CD14-positive monocyte (primary cell): ENCODE measurements around the gene EIF5A2. TPM values are rescaled to one million over a fixed set of nuclear protein-coding genes. Genes with fewer than 3 reads are reported as not detected.

ENCODE experiments used
- DNase-seq, 3 donors: peaks; one replicate each; pipeline ENCODE4 v3.0.0-alpha.2; 2011 to 2022
- H2AFZ ChIP-seq: 2 replicates; pipeline ENCODE4 v1.6.0; 2012; ENCODE audit warnings: mild to moderate bottlenecking, low read depth, low read length, inconsistent platforms; ENCODE audit not compliant: insufficient read depth, poor library complexity, severe bottlenecking
- H3K27ac ChIP-seq, 2 donors: 1 replicate in 1 of 2; 2 replicates in 1 of 2; pipeline ENCODE4 v1.5.1; 2012 to 2013; ENCODE audit warnings: low read length in 2 of 2, control low read depth in 1 of 2, inconsistent platforms in 1 of 2, low read depth in 1 of 2, mild to moderate bottlenecking in 1 of 2
- H3K27me3 ChIP-seq, 2 donors: one replicate each; pipeline versions ENCODE4 v1.6.0 to v1.6.1; 2011 to 2013; ENCODE audit warnings: low read length in 2 of 2; ENCODE audit not compliant: control insufficient read depth in 2 of 2, insufficient read depth in 2 of 2
- H3K36me3 ChIP-seq, 2 donors: replicated peaks in 1 of 2; 1 replicate in 1 of 2; 2 replicates in 1 of 2; pipeline versions ENCODE4 v1.5.1 to v1.6.1; 2012 to 2013; ENCODE audit warnings: low read length in 2 of 2, control low read depth in 1 of 2, inconsistent platforms in 1 of 2, mild to moderate bottlenecking in 1 of 2; ENCODE audit not compliant: insufficient read depth in 2 of 2, control insufficient read depth in 1 of 2
- H3K4me1 ChIP-seq, 2 donors: 1 replicate in 1 of 2; 2 replicates in 1 of 2; pipeline versions ENCODE4 v1.5.1 to v1.6.1; 2012 to 2013; ENCODE audit warnings: low read length in 2 of 2, control low read depth in 1 of 2, inconsistent platforms in 1 of 2, mild to moderate bottlenecking in 1 of 2, moderate library complexity in 1 of 2; ENCODE audit not compliant: insufficient read depth in 2 of 2, control insufficient read depth in 1 of 2
- H3K4me2 ChIP-seq: replicated peaks from 2 replicates; pipeline ENCODE3; 2012; ENCODE audit warnings: low read length, moderate library complexity, mild to moderate bottlenecking; ENCODE audit not compliant: poor library complexity, severe bottlenecking; ENCODE audit errors: extremely low read depth
- H3K4me3 ChIP-seq, 3 experiments: fragments of 200-600 bp in 1 of 3; sonication (generic) in 1 of 3; replicated peaks in 1 of 3; 1 replicate in 2 of 3; 2 replicates in 1 of 3; pipeline ENCODE4 v1.5.1; 2011 to 2013; ENCODE audit warnings: low read length in 3 of 3, mild to moderate bottlenecking in 3 of 3, control low read depth in 2 of 3, low read depth in 2 of 3, inconsistent platforms in 1 of 3, moderate library complexity in 1 of 3
- H3K79me2 ChIP-seq: 2 replicates; pipeline ENCODE4 v1.6.0; 2012; ENCODE audit warnings: mild to moderate bottlenecking, control low read depth, inconsistent platforms, low read length, moderate library complexity; ENCODE audit not compliant: insufficient read depth
- H3K9ac ChIP-seq: 2 replicates; pipeline ENCODE4 v1.6.0; 2017; ENCODE audit warnings: low read length, mild to moderate bottlenecking; ENCODE audit not compliant: insufficient read depth, poor library complexity, severe bottlenecking
- H3K9me3 ChIP-seq, 2 donors: replicated peaks in 1 of 2; 1 replicate in 1 of 2; 2 replicates in 1 of 2; pipeline versions ENCODE4 v1.5.1 to v1.6.1; 2012 to 2013; ENCODE audit warnings: low read length in 2 of 2, control low read depth in 1 of 2; ENCODE audit not compliant: control insufficient read depth in 1 of 2, insufficient read depth in 1 of 2
- H4K20me1 ChIP-seq: 2 replicates; pipeline ENCODE4 v1.6.0; 2012; ENCODE audit warnings: mild to moderate bottlenecking, low read length, control low read depth, moderate library complexity; ENCODE audit not compliant: insufficient read depth
- H3K27ac Mint-ChIP-seq, 7 donors: one replicate each; pipeline ENCODE4 v1.8.0; 2020; ENCODE audit warnings: mild to moderate bottlenecking in 7 of 7, mixed read lengths in 7 of 7, moderate library complexity in 6 of 7, inconsistent platforms in 2 of 7
- H3K27me3 Mint-ChIP-seq, 3 donors: one replicate each; pipeline ENCODE4 v1.8.0; 2021 to 2022; ENCODE audit warnings: low read depth in 3 of 3, mild to moderate bottlenecking in 3 of 3, mixed read lengths in 3 of 3, moderate library complexity in 3 of 3, inconsistent platforms in 1 of 3
- H3K36me3 Mint-ChIP-seq, 2 donors: one replicate each; pipeline ENCODE4 v1.8.0; 2020; ENCODE audit warnings: mixed read lengths in 2 of 2, inconsistent platforms in 1 of 2, mild to moderate bottlenecking in 1 of 2
- H3K4me1 Mint-ChIP-seq: one replicate; pipeline ENCODE4 v1.8.0; 2020; ENCODE audit warnings: mild to moderate bottlenecking, mixed read lengths
- H3K4me3 Mint-ChIP-seq, 2 donors: one replicate each; pipeline ENCODE4 v1.8.0; 2020; ENCODE audit warnings: mild to moderate bottlenecking in 2 of 2, mixed read lengths in 2 of 2, moderate library complexity in 1 of 2
- H3K9me3 Mint-ChIP-seq, 7 donors: one replicate each; pipeline ENCODE4 v1.8.0; 2020 to 2022; ENCODE audit warnings: mixed read lengths in 7 of 7, mild to moderate bottlenecking in 6 of 7, moderate library complexity in 6 of 7, inconsistent platforms in 2 of 7
- WGBS: methylation state at CpG from one replicate; pipeline ENCODE4 v1.1.5; 2013; ENCODE audit warnings: missing lambda C conversion rate; ENCODE audit not compliant: insufficient coverage; 5-methylcytosine and 5-hydroxymethylcytosine counted together
- intact Hi-C, 2 donors: fragments of 100-400 bp; cut with micrococcal nuclease; formaldehyde crosslinking; loops; one replicate each; pipeline versions ENCODE4 v1.15.0 to v1.15.1; 2023
- polyA plus RNA-seq, 3 donors: library from polyadenylated mRNA; depleted of rRNA in 1 of 3; unstranded in 2 of 3; stranded (reverse) in 1 of 3; fragments of 300-500 nt in 2 of 3; fragments of >200 nt in 1 of 3; fragmentation: Illumina TruSeq in 2 of 3; gene quantifications; 1 replicate in 2 of 3; 2 replicates in 1 of 3; pipeline ENCODE4 v1.2.3, GENCODE V29; 2012 to 2021
- TF ChIP-seq, protein P1 (sequence below): fragments of 200-600 bp; IDR thresholded peaks from one replicate; pipeline ENCODE4 v1.8.0; 2022; ENCODE audit warnings: antibody characterized with exemption, mild to moderate bottlenecking

The EIF5A2 gene
- polyA plus RNA-seq, 3 donors, result 0.49 to 5.4 (median 1.4) TPM

DNA sequence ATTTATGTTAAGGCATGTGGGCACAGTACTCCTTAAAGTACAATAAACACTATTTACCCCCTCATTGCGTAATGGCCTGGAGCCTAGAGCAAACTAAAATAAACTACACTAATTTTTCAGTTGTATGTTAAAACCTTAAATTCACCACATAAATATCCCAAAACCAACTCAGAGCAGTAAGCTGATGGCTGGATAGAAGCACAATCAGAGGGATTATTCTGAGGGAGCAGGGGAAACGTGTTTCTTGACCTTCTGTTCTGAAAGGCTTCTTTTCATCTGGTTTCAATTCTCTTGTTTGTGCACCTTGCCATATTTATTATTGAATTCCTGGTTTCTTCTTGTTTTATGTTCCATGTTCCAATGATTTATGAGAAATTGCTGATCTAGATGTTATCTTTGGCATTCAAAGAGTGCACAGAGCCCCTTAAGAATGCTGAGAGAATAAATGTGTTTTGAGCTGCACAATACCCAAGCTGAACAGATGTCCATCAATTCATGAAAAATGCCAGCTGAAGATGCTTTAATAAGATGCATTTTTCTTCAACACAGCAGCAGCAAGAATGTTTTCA is 68.1 kb downstream of the EIF5A2 start:
- Histone ChIP-seq H3K9me3 (no peaks in the 10 kb centered on the region), H3K4me2 (no peak overlapping the region), H3K36me3 (no peaks in the 10 kb centered on the region), H2AFZ (no peak overlapping the region), H3K4me1 (no peaks in the 10 kb centered on the region), H3K27me3 (peaks cover 2% of the 10 kb centered on the region in 2 donors), H3K79me2 (no peaks in the 10 kb centered on the region), H4K20me1 (no peaks in the 10 kb centered on the region), H3K9ac (no peak overlapping the region), H3K27ac (no peak overlapping the region), H3K4me3 (no peak overlapping the region)
- no peaks in the 10 kb centered on the region for H3K4me1 Mint-ChIP-seq
- intact Hi-C loops, result no loop called here
- H3K27me3 Mint-ChIP-seq, result peaks cover under 1 to 7% (median 4%) of the 10 kb centered on the region in 3 donors
- no peaks in the 10 kb centered on the region for H3K36me3 Mint-ChIP-seq
- no peak overlapping the region for H3K27ac Mint-ChIP-seq
- peaks cover 0 to 5% (median 2%) of the 10 kb centered on the region in 7 donors for H3K9me3 Mint-ChIP-seq
- no CpG with 5 or more reads among the region's 2 CpGs for WGBS
- H3K4me3 Mint-ChIP-seq, result no peak overlapping the region
- DNase-seq, result no peak
- TF ChIP-seq, protein P1, sequence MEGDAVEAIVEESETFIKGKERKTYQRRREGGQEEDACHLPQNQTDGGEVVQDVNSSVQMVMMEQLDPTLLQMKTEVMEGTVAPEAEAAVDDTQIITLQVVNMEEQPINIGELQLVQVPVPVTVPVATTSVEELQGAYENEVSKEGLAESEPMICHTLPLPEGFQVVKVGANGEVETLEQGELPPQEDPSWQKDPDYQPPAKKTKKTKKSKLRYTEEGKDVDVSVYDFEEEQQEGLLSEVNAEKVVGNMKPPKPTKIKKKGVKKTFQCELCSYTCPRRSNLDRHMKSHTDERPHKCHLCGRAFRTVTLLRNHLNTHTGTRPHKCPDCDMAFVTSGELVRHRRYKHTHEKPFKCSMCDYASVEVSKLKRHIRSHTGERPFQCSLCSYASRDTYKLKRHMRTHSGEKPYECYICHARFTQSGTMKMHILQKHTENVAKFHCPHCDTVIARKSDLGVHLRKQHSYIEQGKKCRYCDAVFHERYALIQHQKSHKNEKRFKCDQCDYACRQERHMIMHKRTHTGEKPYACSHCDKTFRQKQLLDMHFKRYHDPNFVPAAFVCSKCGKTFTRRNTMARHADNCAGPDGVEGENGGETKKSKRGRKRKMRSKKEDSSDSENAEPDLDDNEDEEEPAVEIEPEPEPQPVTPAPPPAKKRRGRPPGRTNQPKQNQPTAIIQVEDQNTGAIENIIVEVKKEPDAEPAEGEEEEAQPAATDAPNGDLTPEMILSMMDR, result no peak

DNA sequence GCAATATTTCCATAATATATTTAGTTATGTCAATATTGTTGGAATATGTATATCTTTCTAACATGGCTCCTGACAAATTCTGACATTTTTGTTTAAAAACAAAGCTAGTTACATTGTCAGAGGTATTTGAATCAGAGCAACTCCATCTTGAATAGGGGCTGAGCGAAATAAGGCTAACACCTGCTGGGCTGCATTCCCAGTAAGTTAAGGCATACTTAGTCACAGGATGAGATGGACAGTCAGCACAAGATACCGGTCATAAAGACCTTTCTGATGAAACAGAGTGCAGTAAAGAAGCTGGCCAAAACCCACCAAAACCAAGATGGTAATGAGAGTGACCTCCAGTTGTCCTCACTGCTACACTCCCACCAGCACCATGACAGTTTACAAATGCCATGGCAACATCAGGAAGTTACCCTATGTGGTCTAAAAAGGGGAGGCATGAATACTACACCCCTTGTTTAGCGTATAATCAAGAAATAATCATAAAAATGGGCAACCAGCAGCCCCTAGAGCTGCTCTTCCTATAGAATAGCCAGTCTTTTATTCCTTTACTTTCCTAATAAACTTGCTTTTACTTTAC is 68.8 kb downstream of the EIF5A2 start:
- Histone ChIP-seq H3K79me2 (no peaks in the 10 kb centered on the region), H3K4me3 (no peak overlapping the region), H3K9ac (no peak overlapping the region), H3K4me2 (no peak overlapping the region), H3K27me3 (peaks cover 2% of the 10 kb centered on the region in 2 donors), H3K27ac (no peak overlapping the region), H3K9me3 (no peaks in the 10 kb centered on the region), H2AFZ (no peak overlapping the region), H3K36me3 (no peaks in the 10 kb centered on the region), H4K20me1 (no peaks in the 10 kb centered on the region), H3K4me1 (no peaks in the 10 kb centered on the region)
- no peak overlapping the region for H3K4me3 Mint-ChIP-seq
- TF ChIP-seq, protein P1, result no peak
- no peak overlapping the region for H3K27ac Mint-ChIP-seq
- 85% methylated on average over 2 of the region's 3 CpGs for WGBS
- peaks cover 2 to 6% (median 6%) of the 10 kb centered on the region in 3 donors for H3K27me3 Mint-ChIP-seq
- peaks cover 0 to 4% (median 1%) of the 10 kb centered on the region in 7 donors for H3K9me3 Mint-ChIP-seq
- H3K36me3 Mint-ChIP-seq, result no peaks in the 10 kb centered on the region
- H3K4me1 Mint-ChIP-seq, result no peaks in the 10 kb centered on the region
- intact Hi-C loops, result no loop called here
- no peak for DNase-seq

Other genes starting within 250 kb of the EIF5A2 start
- 10 to 100 TPM; 26.8 to 63.8 (median 37.4) TPM for gene RPL22L1, start 38.4 kb downstream of the EIF5A2 start, polyA plus RNA-seq
- not detected for gene SLC2A2, start 118.1 kb upstream of the EIF5A2 start, polyA plus RNA-seq